ENCODE data around the gene ELFN1.

GRCh38 chr7:1733908-1734730 is 64.0 kb downstream of the ELFN1 start:
- TF ChIP-seq, protein P1, sequence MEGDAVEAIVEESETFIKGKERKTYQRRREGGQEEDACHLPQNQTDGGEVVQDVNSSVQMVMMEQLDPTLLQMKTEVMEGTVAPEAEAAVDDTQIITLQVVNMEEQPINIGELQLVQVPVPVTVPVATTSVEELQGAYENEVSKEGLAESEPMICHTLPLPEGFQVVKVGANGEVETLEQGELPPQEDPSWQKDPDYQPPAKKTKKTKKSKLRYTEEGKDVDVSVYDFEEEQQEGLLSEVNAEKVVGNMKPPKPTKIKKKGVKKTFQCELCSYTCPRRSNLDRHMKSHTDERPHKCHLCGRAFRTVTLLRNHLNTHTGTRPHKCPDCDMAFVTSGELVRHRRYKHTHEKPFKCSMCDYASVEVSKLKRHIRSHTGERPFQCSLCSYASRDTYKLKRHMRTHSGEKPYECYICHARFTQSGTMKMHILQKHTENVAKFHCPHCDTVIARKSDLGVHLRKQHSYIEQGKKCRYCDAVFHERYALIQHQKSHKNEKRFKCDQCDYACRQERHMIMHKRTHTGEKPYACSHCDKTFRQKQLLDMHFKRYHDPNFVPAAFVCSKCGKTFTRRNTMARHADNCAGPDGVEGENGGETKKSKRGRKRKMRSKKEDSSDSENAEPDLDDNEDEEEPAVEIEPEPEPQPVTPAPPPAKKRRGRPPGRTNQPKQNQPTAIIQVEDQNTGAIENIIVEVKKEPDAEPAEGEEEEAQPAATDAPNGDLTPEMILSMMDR (IDR thresholded peaks at IDR 0.05): no peak
- TF ChIP-seq POLR2A (IDR thresholded peaks at IDR 0.05): no peak
- no peak for TF ChIP-seq EP300 (IDR thresholded peaks at IDR 0.05)
- no peak for TF ChIP-seq POLR2AphosphoS5 (IDR thresholded peaks at IDR 0.05)
